H1 (cell line): ENCODE results near the gene ANKRD53. TPM values are rescaled to one million over a fixed set of nuclear protein-coding genes. Genes with fewer than 3 reads are reported as not detected.

Source experiments
- CTCF ChIA-PET: fragments of 300-600 bp; sonication (Branson Sonifier 250); formaldehyde crosslinking; loops from one replicate; lab custom pipeline; 2021; ENCODE audit not compliant: partially characterized antibody; lab: Charles Lee
- POLR2A ChIA-PET: fragments of 300-600 bp; sonication (Branson Sonifier 250); formaldehyde crosslinking; loops from one replicate; lab custom pipeline; 2021; ENCODE audit warnings: inconsistent platforms; ENCODE audit not compliant: partially characterized antibody; lab: Charles Lee
- DNase-seq, 2 experiments: peaks; one replicate each; pipeline versions ENCODE4 v3.0.0 to v3.0.0-alpha.2; 2010 to 2022; ENCODE audit warnings: low spot score in 2 of 2, low read depth in 1 of 2, mixed read lengths in 1 of 2
- FAIRE-seq: peaks from 2 replicates; lab custom pipeline; 2011; peaks lifted over from hg19 to GRCh38; lab: Jason Lieb, UNC
- H2AFZ ChIP-seq: 2 replicates; pipeline ENCODE4 v1.8.1; 2012; ENCODE audit warnings: low read length, inconsistent platforms
- H2AK5ac ChIP-seq: 2 replicates; pipeline ENCODE4 v1.6.1; 2013; ENCODE audit warnings: low read depth, low read length
- H2BK120ac ChIP-seq: replicated peaks from 2 replicates; pipeline ENCODE3; 2013; ENCODE audit warnings: low read depth, low read length, inconsistent platforms
- H2BK12ac ChIP-seq: 2 replicates; pipeline ENCODE4 v1.6.1; 2013; ENCODE audit warnings: low read depth, low read length
- H2BK15ac ChIP-seq: 2 replicates; pipeline ENCODE4 v1.6.1; 2013; ENCODE audit warnings: low read length
- H2BK20ac ChIP-seq: 2 replicates; pipeline ENCODE4 v1.6.1; 2013; ENCODE audit warnings: low read length
- H2BK5ac ChIP-seq: 2 replicates; pipeline ENCODE4 v1.6.1; 2013; ENCODE audit warnings: low read depth, low read length
- H3K14ac ChIP-seq: 2 replicates; pipeline ENCODE4 v1.6.1; 2013; ENCODE audit warnings: inconsistent platforms; ENCODE audit not compliant: insufficient read length
- H3K18ac ChIP-seq: 2 replicates; pipeline ENCODE4 v1.6.1; 2013; ENCODE audit warnings: low read length; ENCODE audit errors: extremely low read depth
- H3K23ac ChIP-seq: 2 replicates; pipeline ENCODE4 v1.6.1; 2013; ENCODE audit warnings: inconsistent platforms; ENCODE audit not compliant: insufficient read length
- H3K23me2 ChIP-seq: 2 replicates; pipeline ENCODE4 v1.6.1; 2013; ENCODE audit warnings: low read depth, low read length
- H3K27ac ChIP-seq: 2 replicates; pipeline ENCODE4 v1.6.1; 2011; ENCODE audit warnings: low read depth, low read length, inconsistent platforms
- H3K27me3 ChIP-seq, 4 experiments: replicated peaks in 1 of 4; 1 replicate in 1 of 4; 2 replicates in 3 of 4; pipeline versions ENCODE4 v1.6.1 to v1.8.1; 2011 to 2013; ENCODE audit warnings: low read length in 3 of 4, mild to moderate bottlenecking in 3 of 4, inconsistent platforms in 2 of 4, mixed read lengths in 2 of 4, moderate library complexity in 1 of 4; ENCODE audit not compliant: control insufficient read depth in 3 of 4, insufficient read depth in 3 of 4; ENCODE audit errors: extremely low read depth in 1 of 4
- H3K36me3 ChIP-seq, 4 experiments: 2 replicates each; pipeline versions ENCODE4 v1.6.1 to v1.8.1; 2011 to 2013; ENCODE audit warnings: mild to moderate bottlenecking in 4 of 4, low read length in 3 of 4, moderate library complexity in 2 of 4, control low read depth in 1 of 4, inconsistent platforms in 1 of 4; ENCODE audit not compliant: insufficient read depth in 4 of 4, control insufficient read depth in 2 of 4
- H3K4ac ChIP-seq: replicated peaks from 2 replicates; pipeline ENCODE3; 2013; ENCODE audit warnings: low read length, low read depth, mixed read lengths, inconsistent platforms; ENCODE audit not compliant: insufficient read length
- H3K4me1 ChIP-seq, 4 experiments: replicated peaks in 1 of 4; 1 replicate in 1 of 4; 2 replicates in 3 of 4; pipeline versions ENCODE4 v1.6.1 to v1.8.1; 2011 to 2013; ENCODE audit warnings: low read length in 3 of 4, inconsistent platforms in 2 of 4, mixed read lengths in 1 of 4; ENCODE audit not compliant: insufficient read depth in 4 of 4, control insufficient read depth in 3 of 4
- H3K4me2 ChIP-seq, 2 experiments: 2 replicates each; pipeline versions ENCODE4 v1.6.1 to v1.8.1; 2011 to 2013; ENCODE audit warnings: low read depth in 2 of 2, low read length in 2 of 2, control low read depth in 1 of 2, inconsistent platforms in 1 of 2, mild to moderate bottlenecking in 1 of 2; ENCODE audit not compliant: insufficient read depth in 1 of 2
- H3K4me3 ChIP-seq, 4 experiments: fragments of 200-600, 300-600 bp in 1 of 4; sonication (generic), shearing (Covaris generic), sonication (Bioruptor Twin) in 1 of 4; 2 replicates each; pipeline versions ENCODE4 v1.5.1 to v1.8.1; 2011 to 2016; ENCODE audit warnings: low read length in 4 of 4, low read depth in 3 of 4, control low read depth in 2 of 4, inconsistent platforms in 2 of 4, mild to moderate bottlenecking in 2 of 4, mixed read lengths in 1 of 4, moderate library complexity in 1 of 4; ENCODE audit not compliant: insufficient read depth in 2 of 4; ENCODE audit errors: extremely low read depth in 1 of 4
- H3K56ac ChIP-seq: replicated peaks from 2 replicates; pipeline ENCODE3; 2013; ENCODE audit warnings: low read depth, mild to moderate bottlenecking, mixed read lengths, low read length, inconsistent platforms; ENCODE audit not compliant: insufficient read length
- H3K79me1 ChIP-seq: 2 replicates; pipeline ENCODE4 v1.6.1; 2013; ENCODE audit warnings: low read depth, low read length, control low read depth
- H3K79me2 ChIP-seq, 2 experiments: 2 replicates each; pipeline versions ENCODE4 v1.6.1 to v1.8.1; 2012 to 2013; ENCODE audit warnings: low read length in 2 of 2, mild to moderate bottlenecking in 2 of 2, inconsistent platforms in 1 of 2; ENCODE audit not compliant: insufficient read depth in 2 of 2, control insufficient read depth in 1 of 2
- H3K9ac ChIP-seq, 4 experiments: replicated peaks in 1 of 4; 1 replicate in 1 of 4; 2 replicates in 3 of 4; pipeline versions ENCODE4 v1.6.1 to v1.8.1; 2011 to 2013; ENCODE audit warnings: low read depth in 3 of 4, low read length in 3 of 4, control low read depth in 2 of 4, mild to moderate bottlenecking in 2 of 4, moderate library complexity in 2 of 4, inconsistent platforms in 1 of 4; ENCODE audit errors: extremely low read depth in 1 of 4
- H3K9me3 ChIP-seq, 2 experiments: 2 replicates each; pipeline versions ENCODE4 v1.6.1 to v1.8.1; 2012 to 2013; ENCODE audit warnings: mild to moderate bottlenecking in 2 of 2, moderate library complexity in 2 of 2, control low read depth in 1 of 2, inconsistent platforms in 1 of 2, low read depth in 1 of 2, low read length in 1 of 2, mixed read lengths in 1 of 2; ENCODE audit not compliant: insufficient read depth in 2 of 2
- H4K20me1 ChIP-seq, 2 experiments: replicated peaks in 1 of 2; 2 replicates each; pipeline versions ENCODE3 to v1.8.1; 2011 to 2013; ENCODE audit warnings: inconsistent platforms in 2 of 2, low read length in 2 of 2, mild to moderate bottlenecking in 1 of 2; ENCODE audit not compliant: insufficient read depth in 2 of 2, control insufficient read depth in 1 of 2
- H4K5ac ChIP-seq: 2 replicates; pipeline ENCODE4 v1.6.1; 2013; ENCODE audit warnings: low read length, low read depth, mixed read lengths, inconsistent platforms; ENCODE audit not compliant: insufficient read length
- H4K8ac ChIP-seq: 2 replicates; pipeline ENCODE4 v1.8.0; 2013; ENCODE audit warnings: mild to moderate bottlenecking, moderate library complexity, low read length, inconsistent platforms; ENCODE audit not compliant: insufficient read depth; ENCODE audit errors: extremely low read depth
- H4K91ac ChIP-seq: replicated peaks from 2 replicates; pipeline ENCODE3; 2013; ENCODE audit warnings: low read length, mixed read lengths, inconsistent platforms; ENCODE audit not compliant: insufficient read length
- ASH2L ChIP-seq: fragments of 200-600, 300-600 bp; sonication (generic); IDR thresholded peaks from one replicate; pipeline ENCODE4 v1.7.1; 2017; ENCODE audit warnings: low read length
- ATF2 ChIP-seq: IDR thresholded peaks from 2 replicates; pipeline ENCODE4 v1.6.1; 2012; ENCODE audit warnings: low read length, inconsistent platforms
- E2F6 ChIP-seq: IDR thresholded peaks from 2 replicates; pipeline ENCODE4 v1.6.1; 2012; ENCODE audit warnings: inconsistent platforms
- RAD21 ChIP-seq, 2 experiments: IDR thresholded peaks in 1 of 2; conservative IDR thresholded peaks in 1 of 2; 2 replicates each; pipeline ENCODE4 v1.6.1; 2011; ENCODE audit warnings: low read depth in 2 of 2, low read length in 2 of 2, improper control_type of control experiment in 1 of 2, inconsistent platforms in 1 of 2, mild to moderate bottlenecking in 1 of 2, moderate library complexity in 1 of 2
- SIN3A ChIP-seq, 2 experiments: IDR thresholded peaks in 1 of 2; conservative IDR thresholded peaks in 1 of 2; 2 replicates each; pipeline ENCODE4 v1.6.1; 2011 to 2012; ENCODE audit warnings: low read length in 2 of 2, improper control_type of control experiment in 1 of 2, low read depth in 1 of 2, mild to moderate bottlenecking in 1 of 2
- SIRT6 ChIP-seq: IDR thresholded peaks from one replicate; pipeline ENCODE4 v1.7.1; 2012; ENCODE audit warnings: low read length, inconsistent platforms
- SP2 ChIP-seq: IDR thresholded peaks from 2 replicates; pipeline ENCODE4 v1.6.1; 2012; ENCODE audit warnings: mild to moderate bottlenecking, low read length, inconsistent platforms
- SUZ12 ChIP-seq: fragments of 200-600 bp; sonication (generic); IDR thresholded peaks from 2 replicates; pipeline ENCODE4 v1.6.1; 2012; ENCODE audit warnings: mild to moderate bottlenecking, inconsistent platforms, low read length, moderate library complexity, mixed read lengths
- WGBS, 2 experiments: shearing (Covaris generic) in 1 of 2; methylation state at CpG; one replicate each; pipeline versions ENCODE4 v1.1.6 to v1.1.7; 2013 to 2015; ENCODE audit warnings: low lambda C conversion rate in 2 of 2, mixed read lengths in 2 of 2, inconsistent platforms in 1 of 2, low coverage in 1 of 2, missing lambda C conversion rate in 1 of 2; ENCODE audit not compliant: insufficient replicate concordance in 2 of 2, insufficient coverage in 1 of 2, insufficient read length in 1 of 2; ENCODE audit errors: extremely low coverage in 1 of 2, missing lambda C conversion rate in 1 of 2; 5-methylcytosine and 5-hydroxymethylcytosine counted together
- polyA plus RNA-seq, 7 experiments: library from polyadenylated mRNA; depleted of rRNA in 3 of 7; stranded (reverse) in 5 of 7; unstranded in 2 of 7; fragments of >200 nt in 5 of 7; fragments of 200-250 nt in 2 of 7; gene quantifications; 1 replicate in 5 of 7; 2 replicates in 1 of 7; 4 replicates in 1 of 7; pipeline versions ENCODE4 v1.2.1 to v1.2.3, GENCODE V29; 2011 to 2013; ENCODE audit warnings: missing spikeins in 2 of 7, mixed read lengths in 2 of 7
- total RNA-seq: library from RNA; stranded (reverse); fragmentation: NEBNext Ultra II Directional; extraction: Animal tissue kit (Norgen Biotek cat#: 25700); gene quantifications from 2 replicates; pipeline ENCODE4 v1.2.1, GENCODE V29; 2021

The ANKRD53 gene
- total and polyA plus RNA-seq, 2 of the 8 experiments (the other 6 are each of a cell fraction or from before 2014, with no cell fraction given) = 0.39 to 0.70 TPM

- Histone ChIP-seq H4K8ac (no peak overlapping the region), H3K23me2 (no peaks in the 10 kb centered on the region; the same call in 1 of the 2 replicates), H3K4me3 (no peak overlapping the region), H3K56ac (no peak overlapping the region), H3K14ac (no peak overlapping the region), H3K4me2 (peak overlapping the region in 1 of 2 experiments; percentile 26; a peak in 1 of 4 replicates), H4K20me1 (peaks cover 0 to 2% of the 10 kb centered on the region in 2 experiments), H3K4me1 (peaks cover 0 to 2% (median 2%) of the 10 kb centered on the region in 4 experiments; a peak in 4 of 7 replicates), H2BK120ac (no peak overlapping the region), H3K9ac (no peak overlapping the region), H3K27me3 (peaks cover 11 to 26% (median 25%) of the 10 kb centered on the region in 4 experiments), H2BK5ac (no peak overlapping the region), H3K9me3 (no peaks in the 10 kb centered on the region), H3K79me1 (no peaks in the 10 kb centered on the region), H3K4ac (no peak overlapping the region), H2BK12ac (no peak overlapping the region), H3K36me3 (no peaks in the 10 kb centered on the region), H3K27ac (no peak overlapping the region), H2BK20ac (no peak overlapping the region), H2AFZ (no peak overlapping the region), H2AK5ac (no peak overlapping the region), H3K79me2 (no peaks in the 10 kb centered on the region), H2BK15ac (no peak overlapping the region), H4K91ac (no peak overlapping the region), H4K5ac (no peak overlapping the region), H3K23ac (no peak overlapping the region), H3K18ac (no peak overlapping the region)
- ChIA-PET POLR2A (interaction anchor here (0.9 kb wide), 1 partner anchor 10 kb away, joined by 8 read pairs; no protein-coding TSS in a partner anchor), CTCF (interaction anchor here (0.6 to 22.0 kb wide), 33 partner anchors 9 to 536 kb away, joined by 3 to 513 read pairs (median 10); partner anchors contain the start of genes ANKRD53, ATP6V1B1 and FIGLA)
- WGBS, 2 experiments = 88% methylated on average over 11 of the region's 11 CpGs; no CpG with 5 or more reads in 1 of the 2 experiments
- FAIRE-seq = no peak
- DNase-seq = no peak
- no peak for TF ChIP-seq SIN3A (conservative IDR thresholded peaks at IDR 0.05 in 1 of 2, IDR thresholded peaks at IDR 0.05 in 1 of 2; ENCODE audit: low read depth in 1 of 2, low read length in 2 of 2)
- no peak for TF ChIP-seq ASH2L
- no peak for TF ChIP-seq SP2
- TF ChIP-seq ATF2 = no peak
- TF ChIP-seq E2F6 = no peak
- no peak for TF ChIP-seq SUZ12
- no peak for TF ChIP-seq RAD21 (IDR thresholded peaks at IDR 0.05 in 1 of 2, conservative IDR thresholded peaks at IDR 0.05 in 1 of 2; ENCODE audit: low read depth in 2 of 2, low read length in 2 of 2)
- no peak for TF ChIP-seq SIRT6
These were observed 29.3 kb upstream of the ANKRD53 start for GRCh38 chr2:70949086-70949485.
